ENCODE results near the gene STPG2.

The STPG2 gene

GRCh38 chr4:97836662-97837061, 306.6 kb downstream of the STPG2 start:
- DNase-seq (ENCODE audit: extremely low read depth in 1 of 2, low read depth in 1 of 2) = no peak

- DNase-seq (ENCODE audit: extremely low read depth in 1 of 2, low read depth in 1 of 2) = no peak
Measured at GRCh38 chr4:97828646-97829045, 314.6 kb downstream of the STPG2 start.

- DNase-seq (ENCODE audit: extremely low read depth in 1 of 2, low read depth in 1 of 2) = no peak
Measured at GRCh38 chr4:97819294-97819693, 324.0 kb downstream of the STPG2 start.

- DNase-seq (ENCODE audit: extremely low read depth in 1 of 2, low read depth in 1 of 2) = no peak
Measured at GRCh38 chr4:97812768-97813167, 330.5 kb downstream of the STPG2 start.

- no peak for DNase-seq (ENCODE audit: extremely low read depth in 1 of 2, low read depth in 1 of 2)
Measured at GRCh38 chr4:97786306-97786920, 356.9 kb downstream of the STPG2 start.

- no peak for DNase-seq (ENCODE audit: extremely low read depth in 1 of 2, low read depth in 1 of 2)
Measured at GRCh38 chr4:97778174-97778573, 365.1 kb downstream of the STPG2 start.

- no peak for DNase-seq (ENCODE audit: extremely low read depth in 1 of 2, low read depth in 1 of 2)
Measured at GRCh38 chr4:97774347-97774989, 368.8 kb downstream of the STPG2 start.

GRCh38 chr4:97770222-97770621, 373.1 kb downstream of the STPG2 start:
- no peak for DNase-seq (ENCODE audit: extremely low read depth in 1 of 2, low read depth in 1 of 2)

- no peak for DNase-seq (ENCODE audit: extremely low read depth in 1 of 2, low read depth in 1 of 2)
Measured at GRCh38 chr4:97762115-97762512, 381.2 kb downstream of the STPG2 start.

GRCh38 chr4:97761445-97762114, 381.7 kb downstream of the STPG2 start:
- DNase-seq (ENCODE audit: extremely low read depth in 1 of 2, low read depth in 1 of 2) = no peak

- DNase-seq (ENCODE audit: extremely low read depth in 1 of 2, low read depth in 1 of 2) = no peak
Measured at GRCh38 chr4:97759785-97760184, 383.5 kb downstream of the STPG2 start.

- no peak for DNase-seq (ENCODE audit: extremely low read depth in 1 of 2, low read depth in 1 of 2)
Measured at GRCh38 chr4:97752599-97752998, 390.7 kb downstream of the STPG2 start.

GRCh38 chr4:97747945-97748344, 395.3 kb downstream of the STPG2 start:
- DNase-seq (ENCODE audit: extremely low read depth in 1 of 2, low read depth in 1 of 2) = no peak

GRCh38 chr4:97720869-97721432, 422.3 kb downstream of the STPG2 start:
- no peak for DNase-seq (ENCODE audit: extremely low read depth in 1 of 2, low read depth in 1 of 2)

GRCh38 chr4:97691111-97691605, 452.1 kb downstream of the STPG2 start:
- DNase-seq (ENCODE audit: extremely low read depth in 1 of 2, low read depth in 1 of 2) = no peak

GRCh38 chr4:97670703-97671269, 472.5 kb downstream of the STPG2 start:
- DNase-seq (ENCODE audit: extremely low read depth in 1 of 2, low read depth in 1 of 2) = no peak

GRCh38 chr4:97665553-97665952, 477.7 kb downstream of the STPG2 start:
- DNase-seq (ENCODE audit: extremely low read depth in 1 of 2, low read depth in 1 of 2) = no peak

GRCh38 chr4:97664741-97665140, 478.5 kb downstream of the STPG2 start:
- no peak for DNase-seq (ENCODE audit: extremely low read depth in 1 of 2, low read depth in 1 of 2)

- no peak for DNase-seq (ENCODE audit: extremely low read depth in 1 of 2, low read depth in 1 of 2)
Measured at GRCh38 chr4:97662133-97662532, 481.1 kb downstream of the STPG2 start.

- DNase-seq (ENCODE audit: extremely low read depth in 1 of 2, low read depth in 1 of 2) = no peak
Measured at GRCh38 chr4:97656044-97656720, 487.1 kb downstream of the STPG2 start.

- no peak for DNase-seq (ENCODE audit: extremely low read depth in 1 of 2, low read depth in 1 of 2)
Measured at GRCh38 chr4:97653701-97654100, 489.6 kb downstream of the STPG2 start.
